Measurements from ENCODE around the gene ANKRD27.
"Not testable (repeated sequence)": the region's sequence is repeated elsewhere in the genome, so short reads cannot be mapped to it uniquely, and the experiment has no call there.

GRCh38 chr19:32716203-32716602, 41.2 kb upstream of the ANKRD27 start:
- not testable (repeated sequence) for TF ChIP-seq POLR2A (IDR thresholded peaks at IDR 0.05)
- TF ChIP-seq, protein P1, sequence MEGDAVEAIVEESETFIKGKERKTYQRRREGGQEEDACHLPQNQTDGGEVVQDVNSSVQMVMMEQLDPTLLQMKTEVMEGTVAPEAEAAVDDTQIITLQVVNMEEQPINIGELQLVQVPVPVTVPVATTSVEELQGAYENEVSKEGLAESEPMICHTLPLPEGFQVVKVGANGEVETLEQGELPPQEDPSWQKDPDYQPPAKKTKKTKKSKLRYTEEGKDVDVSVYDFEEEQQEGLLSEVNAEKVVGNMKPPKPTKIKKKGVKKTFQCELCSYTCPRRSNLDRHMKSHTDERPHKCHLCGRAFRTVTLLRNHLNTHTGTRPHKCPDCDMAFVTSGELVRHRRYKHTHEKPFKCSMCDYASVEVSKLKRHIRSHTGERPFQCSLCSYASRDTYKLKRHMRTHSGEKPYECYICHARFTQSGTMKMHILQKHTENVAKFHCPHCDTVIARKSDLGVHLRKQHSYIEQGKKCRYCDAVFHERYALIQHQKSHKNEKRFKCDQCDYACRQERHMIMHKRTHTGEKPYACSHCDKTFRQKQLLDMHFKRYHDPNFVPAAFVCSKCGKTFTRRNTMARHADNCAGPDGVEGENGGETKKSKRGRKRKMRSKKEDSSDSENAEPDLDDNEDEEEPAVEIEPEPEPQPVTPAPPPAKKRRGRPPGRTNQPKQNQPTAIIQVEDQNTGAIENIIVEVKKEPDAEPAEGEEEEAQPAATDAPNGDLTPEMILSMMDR (IDR thresholded peaks at IDR 0.05) = not testable (repeated sequence)
